Heart right ventricle (tissue), 16 donors: ENCODE data around the gene TOR3A. TPM values are rescaled to one million over a fixed set of nuclear protein-coding genes. Genes with fewer than 3 reads are reported as not detected.

Experiments used
- ATAC-seq, 8 donors: fragments of 200-7000 bp; cut with Tn5 transposase; one replicate each; pipeline ENCODE4 v1.9.1; 2020; ENCODE audit warnings: mild to moderate bottlenecking in 8 of 8, moderate library complexity in 8 of 8, moderate number of reproducible peaks in 1 of 8
- DNase-seq, 2 donors: peaks; one replicate each; pipeline ENCODE4 v3.0.0-alpha.2; 2020
- H3K27ac ChIP-seq, 10 donors: fragments of 200-600 bp; sonication (generic) in 2 of 10; one replicate each; pipeline versions ENCODE4 v1.5.0 to v1.8.0; 2020 to 2022; ENCODE audit warnings: mild to moderate bottlenecking in 3 of 10
- H3K27me3 ChIP-seq, 7 donors: fragments of 200-600 bp; one replicate each; pipeline ENCODE4 v1.8.0; 2021 to 2022; ENCODE audit warnings: mild to moderate bottlenecking in 2 of 7
- H3K36me3 ChIP-seq, 9 donors: fragments of 200-600 bp; sonication (generic) in 1 of 9; one replicate each; pipeline versions ENCODE4 v1.5.0 to v1.8.0; 2020 to 2022; ENCODE audit warnings: mild to moderate bottlenecking in 2 of 9
- H3K4me1 ChIP-seq, 9 donors: fragments of 200-600 bp; sonication (generic) in 1 of 9; one replicate each; pipeline versions ENCODE4 v1.5.0 to v1.8.0; 2020 to 2022; ENCODE audit warnings: mild to moderate bottlenecking in 4 of 9
- H3K4me3 ChIP-seq, 10 donors: fragments of 200-600 bp; sonication (generic) in 2 of 10; one replicate each; pipeline versions ENCODE4 v1.5.0 to v1.8.0; 2020 to 2022; ENCODE audit warnings: mild to moderate bottlenecking in 7 of 10, moderate library complexity in 2 of 10
- H3K9me3 ChIP-seq, 11 donors: fragments of 200-600 bp in 10 of 11; sonication (generic) in 2 of 11; one replicate each; pipeline versions ENCODE4 v1.5.0 to v1.8.0; 2013 to 2022; ENCODE audit warnings: mild to moderate bottlenecking in 2 of 11, control low read depth in 1 of 11, moderate library complexity in 1 of 11
- WGBS, 2 donors: extraction: QIAGEN DNeasy Blood & Tissue Kit; methylation state at CpG; one replicate each; pipeline ENCODE4 v1.1.7; 2013; ENCODE audit warnings: inconsistent platforms in 1 of 2; 5-methylcytosine and 5-hydroxymethylcytosine counted together
- intact Hi-C, 10 donors: fragments of 100-400 bp; cut with DNase I; formaldehyde crosslinking; loops; one replicate each; pipeline versions ENCODE4 v1.11.1 to v1.14.2; 2022
- polyA plus RNA-seq, 2 donors: library from polyadenylated mRNA; stranded (reverse); fragments of 200-250 nt; gene quantifications; one replicate each; pipeline ENCODE4 v1.2.3, GENCODE V29; 2013
- total RNA-seq, 10 donors: library from RNA; stranded (reverse); fragmentation: NEBNext Ultra II Directional in 3 of 10; extraction: Animal tissue kit (Norgen Biotek cat#: 25700) in 3 of 10; gene quantifications; one replicate each; pipeline versions ENCODE4 v1.2.1 to v1.2.4, GENCODE V29; 2021 to 2023
- TF ChIP-seq, protein P1 (sequence below), 9 donors: fragments of 200-600 bp; sonication (generic) in 2 of 9; IDR thresholded peaks; one replicate each; pipeline versions ENCODE4 v1.5.0 to v1.8.0; 2021 to 2022; ENCODE audit warnings: antibody characterized with exemption in 9 of 9, mild to moderate bottlenecking in 5 of 9, moderate library complexity in 1 of 9
- donor health status: Arrhythmogenic right ventricular cardiomyopathy.
- donor health status: ischemic (EF 13 %, LVEDD 7.1; RV severe dilation, severe dysfunction).
- donor health status: healthy with polysubstance abuse.
- donor health status: DM: no; HTN: yes; CAD: no.
- donor health status: DM: no; HTN: no; CAD: no.
- donor health status: ischemic (EF 25% LVEDD 6.9; RV normal size, moderate dysfunction).
- donor health status: ischemic (EF 25% LVEDD 5.7; RV mildly dilated, moderate dysfunction).
- donor health status: healthy.
- donor health status: DM: yes; HTN: yes; CAD: no.
- donor health status: Ischemic cardiomyopathy.
- donor health status: ischemic (EF 35%, LVEDD 5.7; RV mildly dilated, moderate dysfunction).
- donor health status: nonischemic (EF 11% LVEDD 7.7; RV severe dilation, severe dysfunction).
- donor health status: DM: yes; HTN: yes; CAD: no.
- donor health status: PGD.
- donor health status: ischemic (EF 29% LVEDD 5.4; RV normal size, mild dysfunction).
- donor health status: nonischemic (EF 23%, LVEDD 6.1; RV moderate dilation, normal function).

The TOR3A gene
- total and polyA plus RNA-seq, 12 donors: 5.9 to 18.0 (median 10.9) TPM

DNA sequence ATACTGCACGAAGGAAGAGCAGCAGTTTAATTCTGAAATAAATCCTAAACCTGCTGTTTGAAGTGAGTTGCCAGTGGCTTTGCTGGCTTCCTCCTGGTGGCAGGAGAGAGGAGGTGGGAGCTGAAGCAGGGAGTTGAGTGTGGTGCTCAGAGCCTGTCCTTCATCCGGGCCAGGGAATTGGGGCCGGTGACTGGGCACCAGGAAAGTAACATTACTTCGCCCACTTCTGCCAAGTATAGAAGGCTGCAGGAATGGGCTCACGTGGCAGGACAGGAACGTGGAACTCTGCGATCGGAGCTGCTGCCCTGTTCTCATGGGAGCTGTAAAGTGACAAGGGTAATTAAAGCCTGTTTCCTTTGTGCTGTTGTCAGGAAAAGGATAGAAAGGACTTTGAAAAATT lies 8.7 kb downstream of the TOR3A start:
- ATAC-seq (peak; percentile 26 to 80 (median 63)), DNase-seq (peak; percentile 25 to 36)
- Histone ChIP-seq H3K27ac (peak overlapping the region in 9 of 10 donors; percentile 28 to 79 (median 70)), H3K9me3 (no peaks in the 10 kb centered on the region), H3K27me3 (no peaks in the 10 kb centered on the region), H3K36me3 (peaks cover 0 to 97% (median 29%) of the 10 kb centered on the region in 9 donors), H3K4me1 (peaks cover 10 to 54% (median 34%) of the 10 kb centered on the region in 9 donors), H3K4me3 (no peak overlapping the region)
- intact Hi-C loops: no loop called here
- WGBS, 2 donors: 74 to 85% methylated on average over 8 of the region's 8 CpGs
- TF ChIP-seq, protein P1, sequence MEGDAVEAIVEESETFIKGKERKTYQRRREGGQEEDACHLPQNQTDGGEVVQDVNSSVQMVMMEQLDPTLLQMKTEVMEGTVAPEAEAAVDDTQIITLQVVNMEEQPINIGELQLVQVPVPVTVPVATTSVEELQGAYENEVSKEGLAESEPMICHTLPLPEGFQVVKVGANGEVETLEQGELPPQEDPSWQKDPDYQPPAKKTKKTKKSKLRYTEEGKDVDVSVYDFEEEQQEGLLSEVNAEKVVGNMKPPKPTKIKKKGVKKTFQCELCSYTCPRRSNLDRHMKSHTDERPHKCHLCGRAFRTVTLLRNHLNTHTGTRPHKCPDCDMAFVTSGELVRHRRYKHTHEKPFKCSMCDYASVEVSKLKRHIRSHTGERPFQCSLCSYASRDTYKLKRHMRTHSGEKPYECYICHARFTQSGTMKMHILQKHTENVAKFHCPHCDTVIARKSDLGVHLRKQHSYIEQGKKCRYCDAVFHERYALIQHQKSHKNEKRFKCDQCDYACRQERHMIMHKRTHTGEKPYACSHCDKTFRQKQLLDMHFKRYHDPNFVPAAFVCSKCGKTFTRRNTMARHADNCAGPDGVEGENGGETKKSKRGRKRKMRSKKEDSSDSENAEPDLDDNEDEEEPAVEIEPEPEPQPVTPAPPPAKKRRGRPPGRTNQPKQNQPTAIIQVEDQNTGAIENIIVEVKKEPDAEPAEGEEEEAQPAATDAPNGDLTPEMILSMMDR (IDR thresholded peaks at IDR 0.05): peak in 4 of 9 donors; percentile 30 to 37 (median 31)

DNA sequence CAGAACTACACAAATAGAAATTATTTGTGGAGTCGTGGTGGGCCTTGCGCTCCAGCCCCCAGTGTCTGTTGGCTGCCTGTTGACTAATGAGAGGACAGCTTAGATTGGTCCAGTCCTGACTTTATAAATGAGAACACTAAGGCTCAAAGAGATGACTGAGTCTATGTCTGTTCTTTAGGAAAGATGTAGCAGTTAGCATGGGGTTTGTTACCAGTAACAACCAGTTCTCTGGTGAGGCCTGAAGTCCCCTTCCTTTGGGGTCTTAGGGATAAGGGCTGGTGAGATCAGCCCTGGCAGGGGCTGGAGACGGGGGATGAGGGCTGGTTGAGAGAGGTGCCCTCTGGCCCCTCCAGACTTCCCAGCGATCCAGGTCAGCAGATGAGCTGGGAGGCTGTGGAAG lies 9.1 kb downstream of the TOR3A start:
- intact Hi-C loops: no loop called here
- ATAC-seq (no peak), DNase-seq (no peak)
- no peaks in the 10 kb centered on the region for H3K9me3 ChIP-seq
- H3K4me3 ChIP-seq: no peak overlapping the region
- H3K36me3 ChIP-seq: peaks cover 0 to 97% (median 29%) of the 10 kb centered on the region in 9 donors
- WGBS, 2 donors: 89 to 93% methylated on average over 4 of the region's 4 CpGs
- no peaks in the 10 kb centered on the region for H3K27me3 ChIP-seq
- TF ChIP-seq, protein P1 (IDR thresholded peaks at IDR 0.05): no peak
- peaks cover 10 to 58% (median 34%) of the 10 kb centered on the region in 9 donors for H3K4me1 ChIP-seq
- H3K27ac ChIP-seq: peak overlapping the region in 9 of 10 donors; percentile 28 to 79 (median 70)

DNA sequence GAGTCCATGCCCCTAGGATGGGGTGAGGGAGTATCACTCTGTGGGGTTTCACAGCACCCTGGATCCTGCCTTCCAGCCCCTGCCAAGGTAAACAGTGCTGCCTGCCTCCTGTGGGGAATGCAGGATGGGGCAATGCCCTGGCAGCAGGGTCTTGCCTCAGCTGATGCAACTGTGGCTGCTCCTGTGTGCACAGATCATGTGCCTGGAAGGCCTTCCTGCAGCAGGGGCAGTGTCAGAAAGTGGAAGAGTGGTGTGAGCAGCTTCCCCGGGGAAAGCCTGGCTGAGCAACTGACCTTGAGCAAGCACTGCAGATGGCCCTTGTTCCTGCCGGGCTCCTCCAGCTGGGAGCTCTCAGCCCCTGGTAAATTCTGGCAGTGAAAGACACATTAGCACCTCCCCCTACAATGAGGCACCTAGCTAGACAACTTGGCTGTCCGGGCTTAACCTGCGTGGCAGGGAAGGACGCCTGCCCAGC lies 9.9 kb downstream of the TOR3A start:
- Histone ChIP-seq H3K9me3 (no peaks in the 10 kb centered on the region), H3K36me3 (peaks cover 0 to 97% (median 29%) of the 10 kb centered on the region in 9 donors), H3K27ac (peak overlapping the region in 9 of 10 donors; percentile 28 to 79 (median 70)), H3K27me3 (no peaks in the 10 kb centered on the region), H3K4me1 (peaks cover 10 to 59% (median 34%) of the 10 kb centered on the region in 9 donors), H3K4me3 (no peak overlapping the region)
- intact Hi-C loops: no loop called here
- DNase-seq (peak; percentile 42 to 62), ATAC-seq (peak; percentile 58 to 85 (median 76))
- 20 to 38% methylated on average over 5 of the region's 5 CpGs for WGBS, 2 donors
- TF ChIP-seq, protein P1 (IDR thresholded peaks at IDR 0.05): no peak

DNA sequence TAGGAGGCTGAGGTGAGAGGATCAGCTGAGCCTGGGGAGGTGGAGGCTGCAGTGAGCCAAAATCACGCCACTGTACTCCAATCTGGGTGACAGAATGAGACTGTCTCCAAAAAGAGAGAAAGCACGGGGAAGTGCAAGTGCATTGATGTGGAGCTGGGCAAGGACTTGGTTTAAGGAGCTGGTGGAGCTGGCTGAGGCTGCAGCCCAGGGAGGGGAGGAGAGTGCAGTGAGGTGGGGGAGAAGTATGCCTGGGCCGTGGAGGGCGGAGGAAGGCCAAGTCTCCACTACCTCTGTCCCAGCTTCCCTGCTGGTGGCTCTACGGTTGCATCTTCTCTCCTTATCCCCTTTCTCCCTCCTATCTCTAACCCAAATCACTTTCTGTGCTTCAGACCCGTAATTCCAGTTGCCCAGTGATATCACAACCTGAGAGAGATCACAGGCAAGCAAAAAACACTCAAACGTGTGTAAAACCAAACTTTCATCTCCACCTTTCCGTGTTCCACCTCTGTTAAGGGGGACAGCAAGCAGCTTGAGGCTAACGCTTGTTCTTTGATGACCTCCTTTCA lies 11.1 kb downstream of the TOR3A start:
- Histone ChIP-seq H3K4me3 (no peak overlapping the region), H3K27me3 (no peaks in the 10 kb centered on the region), H3K36me3 (peaks cover 0 to 99% (median 26%) of the 10 kb centered on the region in 9 donors), H3K27ac (peak overlapping the region in 1 of 10 donors; percentile 79), H3K4me1 (peaks cover 10 to 54% (median 30%) of the 10 kb centered on the region in 9 donors), H3K9me3 (no peaks in the 10 kb centered on the region)
- ATAC-seq: no peak
- DNase-seq: no peak
- 92 to 96% methylated on average over 9 of the region's 9 CpGs for WGBS, 2 donors
- intact Hi-C loops: no loop called here
- TF ChIP-seq, protein P1 (IDR thresholded peaks at IDR 0.05): no peak
